Loucy (cell line): ENCODE measurements around the gene ZNF585A.
"Not testable (repeated sequence)": the region's sequence is repeated elsewhere in the genome, so short reads cannot be mapped to it uniquely, and the experiment has no call there.

Experiments used
- H2AFZ ChIP-seq: fragments of 200-600 bp; sonication (generic); 2 replicates; pipeline ENCODE4 v1.6.0; 2016; ENCODE audit warnings: antibody characterized with exemption, mild to moderate bottlenecking, low read length, moderate library complexity
- H3F3A ChIP-seq: fragments of 200-600 bp; 2 replicates; pipeline ENCODE4 v1.6.0; 2016; ENCODE audit warnings: antibody characterized with exemption, low read depth, mild to moderate bottlenecking
- H3K27me3 ChIP-seq: fragments of 200-600 bp; sonication (generic); 2 replicates; pipeline ENCODE4 v1.6.1; 2014; ENCODE audit warnings: low read length, mild to moderate bottlenecking; ENCODE audit not compliant: insufficient read depth, poor library complexity, severe bottlenecking
- H3K36me3 ChIP-seq: fragments of 200-600 bp; sonication (generic); 2 replicates; pipeline ENCODE4 v1.6.1; 2016; ENCODE audit warnings: low read length; ENCODE audit not compliant: insufficient read depth
- H3K4me1 ChIP-seq: fragments of 200-600 bp; sonication (generic); 2 replicates; pipeline ENCODE4 v1.5.1; 2014; ENCODE audit warnings: low read length, mild to moderate bottlenecking; ENCODE audit not compliant: insufficient read depth, poor library complexity, severe bottlenecking
- H3K4me2 ChIP-seq: fragments of 200-600 bp; sonication (generic); 2 replicates; pipeline ENCODE4 v1.6.0; 2014; ENCODE audit warnings: antibody characterized with exemption, low read length, low read depth, mild to moderate bottlenecking; ENCODE audit not compliant: poor library complexity, severe bottlenecking
- H3K4me3 ChIP-seq: fragments of 200-600 bp; sonication (generic); 2 replicates; pipeline ENCODE4 v1.5.1; 2014; ENCODE audit warnings: low read length, mild to moderate bottlenecking, mixed read lengths; ENCODE audit not compliant: poor library complexity, severe bottlenecking
- H3K79me2 ChIP-seq: fragments of 200-600 bp; sonication (generic); 2 replicates; pipeline ENCODE4 v1.6.1; 2014; ENCODE audit warnings: low read length; ENCODE audit not compliant: insufficient read depth
- H3K9ac ChIP-seq: fragments of 200-600 bp; sonication (generic); 2 replicates; pipeline ENCODE4 v1.6.0; 2014; ENCODE audit warnings: mild to moderate bottlenecking, low read depth, low read length, moderate library complexity; ENCODE audit not compliant: poor library complexity, severe bottlenecking
- H3K9me2 ChIP-seq: fragments of 200-600 bp; sonication (generic); replicated peaks from 2 replicates; pipeline ENCODE4 v1.6.1; 2016; ENCODE audit warnings: low read depth, low read length, mixed read lengths
- H3K9me3 ChIP-seq: fragments of 200-600 bp; sonication (generic); 2 replicates; pipeline ENCODE4 v1.6.1; 2014; ENCODE audit warnings: mild to moderate bottlenecking, antibody characterized with exemption, low read length, low read depth; ENCODE audit not compliant: insufficient read depth
- H4K20me1 ChIP-seq: fragments of 200-600 bp; sonication (generic); 2 replicates; pipeline ENCODE4 v1.6.0; 2014; ENCODE audit warnings: antibody characterized with exemption, low read length, mild to moderate bottlenecking; ENCODE audit not compliant: insufficient read depth, poor library complexity, severe bottlenecking
- CTCF ChIP-seq: fragments of 200-600 bp; sonication (generic); conservative IDR thresholded peaks from 2 replicates; pipeline ENCODE4 v1.5.1; 2014; ENCODE audit warnings: mild to moderate bottlenecking, antibody characterized with exemption, low read length
- EZH2phosphoT487 ChIP-seq: fragments of 200-600 bp; IDR thresholded peaks from 2 replicates; pipeline ENCODE4 v1.6.1; 2018; ENCODE audit warnings: antibody characterized with exemption, mild to moderate bottlenecking, moderate library complexity, borderline replicate concordance

Gene ZNF585A

DNA sequence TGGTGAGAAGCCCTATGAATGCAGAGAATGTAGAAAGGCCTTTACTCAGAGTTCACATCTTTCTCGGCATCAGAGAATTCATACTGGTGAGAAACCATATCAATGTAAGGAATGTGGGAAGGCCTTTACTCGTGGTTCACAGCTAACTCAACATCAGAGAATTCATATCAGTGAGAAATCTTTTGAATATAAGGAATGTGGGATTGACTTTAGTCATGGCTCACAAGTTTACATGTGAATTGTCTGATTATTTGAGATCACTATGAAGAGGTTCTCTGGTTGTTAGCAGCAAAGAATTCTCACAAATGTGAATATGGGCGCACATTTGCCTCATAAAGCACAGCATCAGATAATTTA is 43.7 kb downstream of the ZNF585A start:
- no peak overlapping the region for H3K4me3 ChIP-seq
- H2AFZ ChIP-seq, result no peak overlapping the region
- peaks cover 80% of the 10 kb centered on the region for H3K9me3 ChIP-seq
- H3K79me2 ChIP-seq, result no peaks in the 10 kb centered on the region
- TF ChIP-seq EZH2phosphoT487 (no peak), CTCF (no peak)
- H3K9ac ChIP-seq, result no peak overlapping the region
- no peak overlapping the region for H3K4me2 ChIP-seq
- no peaks in the 10 kb centered on the region for H3K9me2 ChIP-seq
- no peaks in the 10 kb centered on the region for H3K4me1 ChIP-seq
- H3F3A ChIP-seq, result no peaks in the 10 kb centered on the region
- no peaks in the 10 kb centered on the region for H4K20me1 ChIP-seq
- H3K36me3 ChIP-seq, result peaks cover 26% of the 10 kb centered on the region
- H3K27me3 ChIP-seq, result peaks cover 12% of the 10 kb centered on the region

DNA sequence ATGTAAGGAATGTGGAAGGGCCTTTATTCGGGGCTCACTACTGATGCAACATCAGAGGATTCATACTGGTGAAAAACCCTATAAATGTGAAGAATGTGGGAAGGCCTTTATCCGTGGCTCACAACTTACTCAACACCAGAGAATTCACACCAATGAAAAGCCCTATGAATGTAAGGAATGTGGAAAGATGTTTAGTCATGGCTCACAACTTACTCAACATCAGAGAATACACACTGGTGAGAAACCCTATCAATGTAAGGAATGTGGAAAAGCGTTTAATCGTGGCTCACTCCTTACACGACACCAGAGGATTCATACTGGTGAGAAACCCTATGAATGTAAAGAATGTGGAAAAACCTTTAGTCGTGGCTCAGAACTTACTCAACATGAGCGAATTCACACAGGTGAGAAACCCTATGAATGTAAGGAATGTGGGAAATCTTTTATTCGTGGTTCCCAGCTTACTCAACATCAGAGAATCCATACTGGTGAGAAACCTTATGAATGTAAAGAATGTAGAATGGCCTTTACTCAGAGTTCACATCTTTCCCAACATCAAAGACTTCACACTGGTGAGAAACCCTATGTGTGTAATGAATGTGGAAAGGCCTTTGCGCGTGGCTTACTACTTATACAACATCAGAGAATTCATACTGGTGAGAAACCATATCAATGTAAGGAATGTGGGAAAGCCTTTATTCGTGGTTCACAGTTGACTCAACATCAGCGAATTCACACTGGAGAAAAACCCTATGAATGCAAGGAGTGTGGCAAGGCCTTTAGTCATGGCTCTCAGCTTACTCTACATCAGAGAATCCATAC is 44.3 kb downstream of the ZNF585A start:
- no peak overlapping the region for H3K4me3 ChIP-seq
- H3K9me3 ChIP-seq, result peaks cover 75% of the 10 kb centered on the region
- no peak overlapping the region for H3K4me2 ChIP-seq

GRCh38 chr19:37122093-37122492 is 50.4 kb downstream of the ZNF585A start:
- H3K4me2 ChIP-seq, H3F3A ChIP-seq, H2AFZ ChIP-seq, H3K4me3 ChIP-seq, H3K79me2 ChIP-seq, H3K9me2 ChIP-seq, H3K4me1 ChIP-seq, H3K36me3 ChIP-seq, H3K27me3 ChIP-seq, H3K9ac ChIP-seq, H4K20me1 ChIP-seq: not testable (repeated sequence)
- H3K9me3 ChIP-seq, result peaks cover 20% of the 10 kb centered on the region; the same call in 1 of the 2 replicates

More for the DNA sequence above, 44.3 kb downstream of the ZNF585A start:
- Histone ChIP-seq H3K4me1 (no peaks in the 10 kb centered on the region), H3K9me2 (no peaks in the 10 kb centered on the region), H4K20me1 (no peaks in the 10 kb centered on the region), H2AFZ (no peak overlapping the region), H3K36me3 (peaks cover 26% of the 10 kb centered on the region), H3K9ac (no peak overlapping the region), H3K79me2 (no peaks in the 10 kb centered on the region), H3F3A (no peaks in the 10 kb centered on the region), H3K27me3 (peaks cover 12% of the 10 kb centered on the region)
- TF ChIP-seq CTCF (no peak), EZH2phosphoT487 (no peak)

GRCh38 chr19:37114001-37114400 is 58.5 kb downstream of the ZNF585A start:
- Histone ChIP-seq H3K36me3 (no peaks in the 10 kb centered on the region; the same call in 1 of the 2 replicates), H3K9me3 (no peaks in the 10 kb centered on the region), H3F3A (no peaks in the 10 kb centered on the region)

More at GRCh38 chr19:37114001-37114400, 58.5 kb downstream of the ZNF585A start:
- Histone ChIP-seq H3K4me2 (no peak overlapping the region), H3K79me2 (no peaks in the 10 kb centered on the region), H3K27me3 (no peaks in the 10 kb centered on the region), H2AFZ (no peak overlapping the region), H3K9ac (no peak overlapping the region), H3K4me1 (no peaks in the 10 kb centered on the region), H4K20me1 (no peaks in the 10 kb centered on the region), H3K9me2 (no peaks in the 10 kb centered on the region), H3K4me3 (no peak overlapping the region)
- TF ChIP-seq CTCF, result peak; percentile 77
- no peak for TF ChIP-seq EZH2phosphoT487
